Common myeloid progenitor, CD34-positive (primary cell): ENCODE results near the gene SUSD1.
A peak's percentile ranks its signal among the peaks of the same experiment; 100 is the strongest.

Experiments used
- CTCF ChIA-PET: fragments of 350-600 bp; sonication (Branson Sonifier 250); formaldehyde crosslinking; loops from one replicate; lab custom pipeline; 2021; ENCODE audit warnings: antibody characterized with exemption; lab: Charles Lee
- POLR2A ChIA-PET: fragments of 350-600 bp; sonication (Branson Sonifier 250); formaldehyde crosslinking; loops from one replicate; lab custom pipeline; 2021; ENCODE audit warnings: antibody characterized with exemption; lab: Charles Lee
- DNase-seq, 3 donors: peaks; one replicate each; pipeline versions ENCODE4 v3.0.0 to v3.0.0-alpha.2; 2013
- H3K27ac ChIP-seq, 2 experiments: 1 replicate in 1 of 2; 2 replicates in 1 of 2; pipeline ENCODE4 v1.7.0; 2013; ENCODE audit warnings: inconsistent platforms in 2 of 2, low read length in 2 of 2, mild to moderate bottlenecking in 2 of 2, low read depth in 1 of 2, moderate library complexity in 1 of 2; ENCODE audit not compliant: severe bottlenecking in 2 of 2, insufficient read depth in 1 of 2, poor library complexity in 1 of 2
- H3K27me3 ChIP-seq, 5 experiments: replicated peaks in 2 of 5; 1 replicate in 3 of 5; 2 replicates in 2 of 5; pipeline versions ENCODE4 v1.6.1 to v1.7.0; 2013; ENCODE audit warnings: low read length in 4 of 5, mild to moderate bottlenecking in 2 of 5, moderate library complexity in 2 of 5, inconsistent platforms in 1 of 5; ENCODE audit not compliant: insufficient read depth in 5 of 5, control insufficient read depth in 4 of 5
- H3K36me3 ChIP-seq, 4 experiments: 1 replicate in 2 of 4; 2 replicates in 2 of 4; pipeline versions ENCODE4 v1.6.1 to v1.7.0; 2013; ENCODE audit warnings: low read length in 3 of 4, control low read depth in 1 of 4, mild to moderate bottlenecking in 1 of 4; ENCODE audit not compliant: control insufficient read depth in 4 of 4, insufficient read depth in 4 of 4
- H3K4me1 ChIP-seq, 4 experiments: 1 replicate in 3 of 4; 2 replicates in 1 of 4; pipeline versions ENCODE4 v1.6.1 to v1.7.1; 2013; ENCODE audit warnings: low read length in 3 of 4, mild to moderate bottlenecking in 3 of 4, control low read depth in 1 of 4, inconsistent platforms in 1 of 4, moderate library complexity in 1 of 4; ENCODE audit not compliant: control insufficient read depth in 4 of 4, insufficient read depth in 4 of 4; ENCODE audit errors: control extremely low read depth in 1 of 4
- H3K4me3 ChIP-seq, 7 experiments: 1 replicate in 4 of 7; 2 replicates in 3 of 7; pipeline versions ENCODE4 v1.5.1 to v1.7.0; 2013; ENCODE audit warnings: mild to moderate bottlenecking in 7 of 7, low read length in 6 of 7, moderate library complexity in 6 of 7, inconsistent platforms in 2 of 7, low read depth in 2 of 7, control low read depth in 1 of 7; ENCODE audit not compliant: insufficient read depth in 4 of 7, control insufficient read depth in 1 of 7; ENCODE audit errors: extremely low read depth in 1 of 7
- H3K9me3 ChIP-seq, 5 experiments: 1 replicate in 4 of 5; 2 replicates in 1 of 5; pipeline versions ENCODE4 v1.6.1 to v1.7.1; 2013; ENCODE audit warnings: low read length in 4 of 5, mild to moderate bottlenecking in 2 of 5, inconsistent platforms in 1 of 5, low read depth in 1 of 5, moderate library complexity in 1 of 5; ENCODE audit not compliant: control insufficient read depth in 4 of 5, insufficient read depth in 2 of 5; ENCODE audit errors: control extremely low read depth in 1 of 5
- WGBS: methylation state at CpG from one replicate; pipeline ENCODE4 v1.1.5; 2013; ENCODE audit not compliant: insufficient coverage; 5-methylcytosine and 5-hydroxymethylcytosine counted together

The SUSD1 gene

DNA sequence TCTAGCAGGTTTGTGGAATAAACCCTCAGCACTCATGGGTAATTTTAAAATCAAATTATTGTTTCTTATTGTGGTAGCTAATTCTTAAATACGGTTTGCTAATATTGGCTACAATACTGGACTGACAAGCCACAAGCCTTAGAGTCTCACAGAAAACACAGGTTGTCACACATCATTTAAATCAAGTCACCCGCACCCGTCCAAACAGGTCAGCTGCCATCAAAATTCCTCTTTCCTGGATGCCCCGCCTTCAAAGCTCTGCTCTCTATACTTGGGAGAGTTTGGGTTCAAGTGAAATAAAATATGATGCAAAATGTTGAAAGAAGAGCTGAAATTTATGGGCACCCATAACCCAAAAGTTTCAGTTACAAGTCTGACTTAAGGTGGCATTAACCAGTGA is 12.3 kb upstream of the SUSD1 start:
- Histone ChIP-seq H3K27ac (no peak overlapping the region), H3K4me3 (no peak overlapping the region), H3K36me3 (no peaks in the 10 kb centered on the region), H3K4me1 (peaks cover 0 to 6% (median 1%) of the 10 kb centered on the region in 4 experiments), H3K9me3 (peaks cover 0 to 4% (median 0%) of the 10 kb centered on the region in 5 experiments), H3K27me3 (no peaks in the 10 kb centered on the region)
- CTCF ChIA-PET = interaction anchor here (0.9 to 1.3 kb wide), 4 partner anchors 9 to 39 kb away, joined by 4 to 5 read pairs (median 4); no protein-coding TSS in a partner anchor
- POLR2A ChIA-PET = no interaction called here
- DNase-seq = no peak
- 93% methylated on average over 3 of the region's 4 CpGs for WGBS

DNA sequence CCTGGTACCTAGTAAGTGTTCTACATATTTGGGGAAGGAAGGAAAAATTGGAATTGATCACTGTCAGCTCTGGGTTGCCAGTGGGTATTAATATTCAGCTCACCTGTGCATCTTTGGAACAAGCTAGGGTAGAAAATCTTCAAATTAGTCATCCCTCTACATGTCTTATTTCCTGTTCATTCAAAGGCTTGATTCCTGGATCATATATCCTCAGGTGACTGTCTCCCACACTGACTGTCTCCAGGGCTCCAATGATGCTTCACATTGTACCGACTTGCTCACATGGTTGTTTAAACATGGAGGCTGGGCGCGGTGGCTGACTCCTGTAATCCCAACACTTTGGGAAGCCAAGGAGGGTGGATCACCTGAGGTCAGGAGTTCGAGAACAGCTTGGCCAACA is 11.6 kb upstream of the SUSD1 start:
- CTCF ChIA-PET = interaction anchor here (0.9 to 1.3 kb wide), 5 partner anchors 10 to 137 kb away, joined by 3 to 4 read pairs (median 4); no protein-coding TSS in a partner anchor
- WGBS = 96% methylated on average over 4 of the region's 4 CpGs
- Histone ChIP-seq H3K27ac (no peak overlapping the region), H3K4me1 (peaks cover 0 to 11% (median 8%) of the 10 kb centered on the region in 4 experiments), H3K36me3 (no peaks in the 10 kb centered on the region), H3K27me3 (no peaks in the 10 kb centered on the region), H3K9me3 (peaks cover 0 to 4% (median 0%) of the 10 kb centered on the region in 5 experiments), H3K4me3 (no peak overlapping the region)
- POLR2A ChIA-PET = no interaction called here
- no peak for DNase-seq

DNA sequence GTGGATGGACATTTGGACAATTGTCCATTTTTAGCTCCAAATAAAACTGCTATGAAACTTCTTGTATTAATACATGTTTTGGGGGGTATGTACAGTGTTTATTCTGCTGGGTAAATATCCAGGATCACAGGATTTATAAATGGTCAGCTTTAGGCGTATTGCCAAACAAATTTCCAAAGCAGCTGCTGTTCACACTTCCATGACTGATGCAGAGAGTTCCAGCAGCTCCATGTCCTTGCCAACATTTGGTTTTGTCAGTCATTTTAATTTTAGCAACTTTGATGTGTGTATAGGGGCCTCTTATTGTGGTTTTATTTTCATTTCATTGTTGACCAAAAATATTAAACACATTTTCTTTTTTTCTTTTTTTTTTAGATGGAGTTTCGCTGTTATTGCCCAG is 9.8 kb upstream of the SUSD1 start:
- CTCF ChIA-PET = interaction anchor here (1.0 to 1.1 kb wide), 2 partner anchors 10 to 72 kb away, joined by 3 read pairs; no protein-coding TSS in a partner anchor
- H3K36me3 ChIP-seq = no peaks in the 10 kb centered on the region
- peaks cover 11 to 27% (median 25%) of the 10 kb centered on the region in 4 experiments for H3K4me1 ChIP-seq
- no peak overlapping the region for H3K4me3 ChIP-seq
- H3K27me3 ChIP-seq = no peaks in the 10 kb centered on the region
- H3K9me3 ChIP-seq = peaks cover 0 to 4% (median 0%) of the 10 kb centered on the region in 5 experiments
- WGBS = 100% methylated on average over 2 of the region's 2 CpGs
- POLR2A ChIA-PET = interaction anchor here (0.6 kb wide), 1 partner anchor 41 kb away, joined by 3 read pairs; no protein-coding TSS in a partner anchor
- DNase-seq = no peak
- no peak overlapping the region for H3K27ac ChIP-seq

DNA sequence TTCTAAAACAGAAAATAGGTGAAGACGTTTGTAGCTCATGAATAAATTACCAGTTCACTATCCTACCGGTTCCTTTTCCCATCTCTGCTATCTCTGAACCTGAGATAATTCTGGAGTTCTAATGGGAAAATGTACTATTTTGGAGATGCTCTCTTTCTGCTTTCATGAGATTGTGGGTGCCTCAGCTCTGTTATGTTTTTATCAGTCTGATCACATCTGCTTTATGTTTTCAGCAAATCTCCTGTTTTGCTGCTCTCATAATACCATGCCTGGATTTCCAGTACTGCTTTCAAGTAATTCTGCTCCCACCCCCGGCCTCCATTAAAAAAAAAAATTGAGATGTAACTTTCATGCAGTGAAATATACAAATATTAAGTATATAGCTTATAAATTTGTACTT is 9.1 kb upstream of the SUSD1 start:
- CTCF ChIA-PET = interaction anchor here (0.8 to 1.6 kb wide), 6 partner anchors 10 to 143 kb away, joined by 3 to 5 read pairs (median 3); no protein-coding TSS in a partner anchor
- H3K9me3 ChIP-seq = peaks cover 0 to 4% (median 0%) of the 10 kb centered on the region in 5 experiments
- DNase-seq = no peak
- no peak overlapping the region for H3K27ac ChIP-seq
- H3K36me3 ChIP-seq = no peaks in the 10 kb centered on the region
- POLR2A ChIA-PET = no interaction called here
- no CpG with 5 or more reads among the region's 3 CpGs for WGBS
- H3K4me3 ChIP-seq = no peak overlapping the region
- H3K27me3 ChIP-seq = no peaks in the 10 kb centered on the region
- peaks cover 16 to 34% (median 31%) of the 10 kb centered on the region in 4 experiments for H3K4me1 ChIP-seq

DNA sequence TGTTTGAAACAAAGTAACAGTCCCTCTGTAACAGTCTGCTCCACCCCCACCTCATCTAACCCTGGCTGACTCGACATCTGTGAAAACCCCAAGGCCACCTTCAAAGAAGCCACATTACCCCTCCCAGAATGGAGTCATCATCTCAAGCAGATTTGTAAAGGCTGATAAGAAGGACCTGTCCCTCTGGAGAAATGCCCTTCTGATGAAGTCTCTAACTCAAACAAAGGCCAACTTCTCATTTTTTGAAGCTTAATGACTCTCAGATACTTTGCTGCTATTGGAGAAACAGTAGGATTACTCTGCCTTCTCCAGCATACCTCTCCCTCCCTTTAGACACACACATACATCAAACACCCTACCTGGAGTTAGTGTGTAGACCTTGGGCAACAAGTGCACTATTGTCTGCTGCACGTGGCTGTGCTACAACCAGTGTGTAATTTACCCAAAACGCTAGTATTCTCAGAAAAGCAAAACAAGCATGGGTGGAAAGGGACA is 5.3 kb upstream of the SUSD1 start:
- CTCF ChIA-PET = interaction anchor here (0.7 to 2.4 kb wide), 4 partner anchors 17 to 78 kb away, joined by 3 to 7 read pairs (median 4); no protein-coding TSS in a partner anchor
- peak; percentile 52 to 89 (median 87) for DNase-seq
- H3K36me3 ChIP-seq = no peaks in the 10 kb centered on the region
- POLR2A ChIA-PET = interaction anchor here (0.7 to 1.5 kb wide), 3 partner anchors 18 to 70 kb away, joined by 3 to 4 read pairs (median 3); no protein-coding TSS in a partner anchor
- peak overlapping the region in 3 of 7 experiments; percentile 9 to 42 (median 34) for H3K4me3 ChIP-seq
- H3K4me1 ChIP-seq = peaks cover 16 to 69% (median 60%) of the 10 kb centered on the region in 4 experiments
- peak overlapping the region; percentile 6 to 73 for H3K27ac ChIP-seq
- no CpG with 5 or more reads among the region's 3 CpGs for WGBS
- H3K27me3 ChIP-seq = no peaks in the 10 kb centered on the region
- H3K9me3 ChIP-seq = peaks cover 0 to 4% (median 0%) of the 10 kb centered on the region in 5 experiments

DNA sequence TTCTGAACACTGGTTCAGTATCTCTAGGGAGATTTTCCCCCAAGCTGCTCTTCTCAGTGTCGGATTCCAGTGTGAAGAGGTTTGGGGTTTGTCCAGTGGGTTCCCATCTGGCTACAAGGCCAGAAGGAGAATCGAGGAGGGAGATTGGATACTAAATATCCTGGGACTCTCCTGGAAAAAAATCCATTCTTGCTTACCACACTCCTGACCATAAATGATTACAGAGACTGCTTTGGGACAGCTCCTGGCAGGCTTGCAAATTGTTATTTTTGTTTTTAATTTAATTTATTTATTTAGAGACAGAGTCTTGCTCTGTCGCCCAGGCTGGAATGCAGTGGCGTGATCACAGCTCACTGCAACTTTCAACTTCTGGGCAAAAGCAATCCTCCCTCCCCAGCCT is 4.7 kb upstream of the SUSD1 start:
- Histone ChIP-seq H3K4me1 (peaks cover 16 to 73% (median 63%) of the 10 kb centered on the region in 4 experiments), H3K4me3 (peak overlapping the region in 2 of 7 experiments; percentile 9 to 20), H3K27me3 (no peaks in the 10 kb centered on the region), H3K9me3 (peaks cover 0 to 4% (median 0%) of the 10 kb centered on the region in 5 experiments), H3K27ac (peak overlapping the region; percentile 17 to 73), H3K36me3 (no peaks in the 10 kb centered on the region)
- no peak for DNase-seq
- CTCF ChIA-PET = interaction anchor here (0.9 to 1.0 kb wide), 2 partner anchors 16 to 31 kb away, joined by 3 read pairs; no protein-coding TSS in a partner anchor
- whole genome bisulfite sequencing = 100% methylated on average over 2 of the region's 4 CpGs
- POLR2A ChIA-PET = interaction anchor here (0.7 kb wide), 1 partner anchor 18 kb away, joined by 4 read pairs; no protein-coding TSS in a partner anchor
